H9 (cell line): ENCODE results near the gene FAM120C. TPM values are rescaled to one million over a fixed set of nuclear protein-coding genes. Genes with fewer than 3 reads are reported as not detected.

Experiments
- DNase-seq: peaks from one replicate; pipeline ENCODE4 v3.0.0-alpha.2; 2017
- H2AFZ ChIP-seq: one replicate; pipeline ENCODE4 v1.6.1; 2013; ENCODE audit warnings: mild to moderate bottlenecking, low read length, control low read depth, moderate library complexity
- H2AK5ac ChIP-seq: 2 replicates; pipeline ENCODE4 v1.6.1; 2013; ENCODE audit warnings: low read length, control low read depth, mixed read lengths; ENCODE audit not compliant: insufficient read length
- H2BK120ac ChIP-seq: one replicate; pipeline ENCODE4 v1.6.1; 2013; ENCODE audit warnings: low read depth, mild to moderate bottlenecking, low read length, control low read depth, inconsistent platforms; ENCODE audit not compliant: poor library complexity, severe bottlenecking
- H2BK12ac ChIP-seq: 2 replicates; pipeline ENCODE4 v1.6.1; 2013; ENCODE audit warnings: low read length, control low read depth, mixed read lengths, low read depth; ENCODE audit not compliant: insufficient read length
- H2BK15ac ChIP-seq: 2 replicates; pipeline ENCODE4 v1.6.1; 2013; ENCODE audit warnings: low read depth, low read length, control low read depth
- H2BK20ac ChIP-seq: one replicate; pipeline ENCODE4 v1.6.1; 2013; ENCODE audit warnings: low read depth, mild to moderate bottlenecking, low read length, control low read depth, inconsistent platforms; ENCODE audit not compliant: poor library complexity, severe bottlenecking
- H2BK5ac ChIP-seq: 2 replicates; pipeline ENCODE4 v1.6.1; 2013; ENCODE audit warnings: low read length, control low read depth, mixed read lengths; ENCODE audit not compliant: insufficient read length
- H3K14ac ChIP-seq: 2 replicates; pipeline ENCODE4 v1.6.1; 2013; ENCODE audit warnings: low read length, control low read depth; ENCODE audit not compliant: insufficient read depth
- H3K18ac ChIP-seq: 2 replicates; pipeline ENCODE4 v1.6.1; 2013; ENCODE audit warnings: low read depth, mild to moderate bottlenecking, mixed read lengths, low read length, control low read depth; ENCODE audit not compliant: insufficient read length
- H3K23ac ChIP-seq: 2 replicates; pipeline ENCODE4 v1.6.1; 2013; ENCODE audit warnings: low read length, control low read depth, mixed read lengths, low read depth; ENCODE audit not compliant: insufficient read length
- H3K23me2 ChIP-seq: 2 replicates; pipeline ENCODE4 v1.6.1; 2013; ENCODE audit warnings: low read depth, mild to moderate bottlenecking, mixed read lengths, low read length, control low read depth; ENCODE audit not compliant: insufficient read length, poor library complexity, severe bottlenecking
- H3K27ac ChIP-seq: 2 replicates; pipeline ENCODE4 v1.5.1; 2013; ENCODE audit warnings: low read length, control low read depth, mixed read lengths, low read depth; ENCODE audit not compliant: insufficient read length
- H3K27me3 ChIP-seq: 2 replicates; pipeline ENCODE4 v1.6.1; 2013; ENCODE audit warnings: low read length, control low read depth, inconsistent platforms; ENCODE audit not compliant: insufficient read depth
- H3K4ac ChIP-seq: 2 replicates; pipeline ENCODE4 v1.6.1; 2013; ENCODE audit warnings: low read depth, mild to moderate bottlenecking, control low read depth, inconsistent platforms, low read length, moderate library complexity
- H3K4me1 ChIP-seq: 2 replicates; pipeline ENCODE4 v1.6.1; 2013; ENCODE audit warnings: low read length, control low read depth, inconsistent platforms; ENCODE audit not compliant: insufficient read depth
- H3K4me2 ChIP-seq: 2 replicates; pipeline ENCODE4 v1.6.1; 2013; ENCODE audit warnings: low read length, control low read depth, mixed read lengths; ENCODE audit not compliant: insufficient read length, insufficient read depth
- H3K56ac ChIP-seq: 2 replicates; pipeline ENCODE4 v1.6.1; 2013; ENCODE audit warnings: low read depth, mild to moderate bottlenecking, mixed read lengths, low read length, control low read depth; ENCODE audit not compliant: insufficient read length
- H3K79me1 ChIP-seq: 2 replicates; pipeline ENCODE4 v1.6.1; 2013; ENCODE audit warnings: low read depth, mild to moderate bottlenecking, moderate library complexity, low read length, control low read depth, inconsistent platforms; ENCODE audit not compliant: insufficient read depth, poor library complexity, severe bottlenecking
- H3K79me2 ChIP-seq: 2 replicates; pipeline ENCODE4 v1.6.1; 2013; ENCODE audit warnings: low read length, control low read depth, inconsistent platforms; ENCODE audit not compliant: insufficient read depth
- H3K9ac ChIP-seq: 2 replicates; pipeline ENCODE4 v1.6.1; 2013; ENCODE audit warnings: low read length, control low read depth, mixed read lengths; ENCODE audit not compliant: insufficient read length; ENCODE audit errors: extremely low read depth
- H3K9me3 ChIP-seq: one replicate; pipeline ENCODE4 v1.6.1; 2013; ENCODE audit warnings: low read depth, low read length, inconsistent platforms; ENCODE audit not compliant: control insufficient read depth
- H3T11ph ChIP-seq: one replicate; pipeline ENCODE4 v1.6.1; 2013; ENCODE audit warnings: mild to moderate bottlenecking, low read length, control low read depth, inconsistent platforms
- H4K20me1 ChIP-seq: one replicate; pipeline ENCODE4 v1.6.1; 2013; ENCODE audit not compliant: control insufficient read depth, insufficient read length, insufficient read depth
- H4K5ac ChIP-seq: 2 replicates; pipeline ENCODE4 v1.6.1; 2013; ENCODE audit warnings: low read depth, mild to moderate bottlenecking, mixed read lengths, low read length, control low read depth; ENCODE audit not compliant: insufficient read length
- H4K8ac ChIP-seq: replicated peaks from 2 replicates; pipeline ENCODE4 v1.6.1; 2013; ENCODE audit warnings: low read length, control low read depth, mixed read lengths, low read depth; ENCODE audit not compliant: insufficient read length
- H4K91ac ChIP-seq: 2 replicates; pipeline ENCODE4 v1.6.1; 2013; ENCODE audit warnings: low read depth, mild to moderate bottlenecking, moderate library complexity, mixed read lengths, low read length, control low read depth; ENCODE audit not compliant: insufficient read length
- H3K27ac Mint-ChIP-seq, 3 experiments: 2 replicates in 2 of 3; 3 replicates in 1 of 3; pipeline ENCODE4 v1.8.0; 2020 to 2021; ENCODE audit warnings: mixed read lengths in 3 of 3, mild to moderate bottlenecking in 1 of 3, moderate library complexity in 1 of 3
- H3K27me3 Mint-ChIP-seq: 2 replicates; pipeline ENCODE4 v1.8.0; 2021; ENCODE audit warnings: low read depth, mild to moderate bottlenecking, moderate library complexity, mixed read lengths
- H3K36me3 Mint-ChIP-seq, 3 experiments: 2 replicates in 2 of 3; 3 replicates in 1 of 3; pipeline ENCODE4 v1.8.0; 2020 to 2021; ENCODE audit warnings: low read depth in 3 of 3, mixed read lengths in 3 of 3; ENCODE audit not compliant: insufficient read depth in 1 of 3
- H3K4me1 Mint-ChIP-seq, 2 experiments: 2 replicates each; pipeline ENCODE4 v1.8.0; 2020; ENCODE audit warnings: mixed read lengths in 2 of 2
- H3K4me3 Mint-ChIP-seq, 2 experiments: 2 replicates in 1 of 2; 3 replicates in 1 of 2; pipeline ENCODE4 v1.8.0; 2020 to 2021; ENCODE audit warnings: mild to moderate bottlenecking in 2 of 2, mixed read lengths in 2 of 2, moderate library complexity in 1 of 2
- H3K9me3 Mint-ChIP-seq, 2 experiments: 2 replicates in 1 of 2; 3 replicates in 1 of 2; pipeline ENCODE4 v1.8.0; 2020; ENCODE audit warnings: mild to moderate bottlenecking in 2 of 2, mixed read lengths in 2 of 2, moderate library complexity in 1 of 2
- CTCF ChIP-seq: fragments of 200-600 bp; sonication (generic); conservative IDR thresholded peaks from 3 replicates; pipeline ENCODE4 v1.8.0; 2021; ENCODE audit warnings: antibody characterized with exemption, mild to moderate bottlenecking
- WGBS: extraction: QIAGEN DNeasy Blood & Tissue Kit; methylation state at CpG from one replicate; pipeline ENCODE4 v1.1.7; 2013; ENCODE audit warnings: missing lambda C conversion rate, low lambda C conversion rate, mixed read lengths; ENCODE audit not compliant: insufficient read length; ENCODE audit errors: extremely low coverage; 5-methylcytosine and 5-hydroxymethylcytosine counted together
- total RNA-seq: library from RNA; stranded (reverse); gene quantifications from 2 replicates; pipeline ENCODE4 v1.2.1, GENCODE V29; 2021

Gene FAM120C
- total RNA-seq, 1 experiment from 2014 or later: 9.2 TPM

GRCh38 chrX:54180403-54180802 is 2.7 kb downstream of the FAM120C start:
- Histone ChIP-seq H3K9me3 (peaks cover 22% of the 10 kb centered on the region), H3K18ac (no peak overlapping the region), H2BK120ac (no peak overlapping the region), H4K20me1 (no peaks in the 10 kb centered on the region), H3K4me1 (no peaks in the 10 kb centered on the region; the same call in 1 of the 2 replicates), H2BK20ac (no peak overlapping the region), H3K4me2 (no peak overlapping the region), H3K14ac (no peak overlapping the region), H2BK15ac (no peak overlapping the region), H3K4ac (no peak overlapping the region), H3K27me3 (no peaks in the 10 kb centered on the region), H2BK5ac (no peak overlapping the region), H3T11ph (no peak overlapping the region), H3K23ac (no peak overlapping the region), H3K9ac (no peak overlapping the region), H3K79me2 (peaks cover 16% of the 10 kb centered on the region; the same call in 1 of the 2 replicates), H2AFZ (no peak overlapping the region), H3K56ac (no peak overlapping the region), H4K91ac (no peak overlapping the region), H2BK12ac (no peak overlapping the region), H3K23me2 (peaks cover 3% of the 10 kb centered on the region), H4K5ac (no peak overlapping the region), H2AK5ac (no peak overlapping the region), H3K79me1 (peaks cover 3% of the 10 kb centered on the region), H3K27ac (no peak overlapping the region), H4K8ac (no peak overlapping the region)
- H3K4me1 Mint-ChIP-seq: peaks cover 24 to 25% of the 10 kb centered on the region in 2 experiments
- no peak for TF ChIP-seq CTCF
- peaks cover 59 to 63% of the 10 kb centered on the region in 2 experiments for H3K9me3 Mint-ChIP-seq
- DNase-seq: no peak
- peaks cover 2% of the 10 kb centered on the region; the same call in 1 of the 2 replicates for H3K27me3 Mint-ChIP-seq
- peak overlapping the region; percentile 23 to 39; a peak in 3 of 5 replicates for H3K4me3 Mint-ChIP-seq
- no CpG with 5 or more reads among the region's 4 CpGs for WGBS
- H3K27ac Mint-ChIP-seq: no peak overlapping the region
- peaks cover 13 to 41% (median 15%) of the 10 kb centered on the region in 3 experiments; a peak in 6 of 7 replicates for H3K36me3 Mint-ChIP-seq
